SK-N-SH (cell line): Measurements from ENCODE around the gene IPPK. TPM values are rescaled to one million over a fixed set of nuclear protein-coding genes. Genes with fewer than 3 reads are reported as not detected.

Experiments used
- CTCF ChIA-PET: fragments of 300-600, 350-600 bp; formaldehyde crosslinking; extraction: SDS; loops from one replicate; lab custom pipeline; 2021; lab: Yijun Ruan, JAX
- POLR2A ChIA-PET: fragments of 350-600 bp; sonication (Branson Sonifier 250); formaldehyde crosslinking; extraction: SDS; loops from one replicate; lab custom pipeline; 2020; ENCODE audit warnings: antibody characterized with exemption, inconsistent platforms; lab: Yijun Ruan, JAX
- DNase-seq: peaks from one replicate; pipeline ENCODE4 v3.0.0; 2012
- H2AFZ ChIP-seq: fragments of 200-600 bp; sonication (generic); 2 replicates; pipeline ENCODE4 v1.8.1; 2016; ENCODE audit warnings: antibody characterized with exemption, mild to moderate bottlenecking, low read depth
- H3F3A ChIP-seq: fragments of 200-600 bp; sonication (generic); replicated peaks from 2 replicates; pipeline ENCODE3; 2016; ENCODE audit warnings: antibody characterized with exemption, mild to moderate bottlenecking; ENCODE audit not compliant: insufficient read depth
- H3K27ac ChIP-seq, 2 experiments: fragments of 200-500 bp in 1 of 2; fragments of 200-600 bp in 1 of 2; sonication (Bioruptor generic) in 1 of 2; sonication (generic), shearing (Covaris generic) in 1 of 2; 2 replicates each; pipeline versions ENCODE4 v1.5.1 to v1.6.1; 2014 to 2016; ENCODE audit warnings: low read depth in 2 of 2, inconsistent platforms in 1 of 2, low read length in 1 of 2, mild to moderate bottlenecking in 1 of 2, mixed read lengths in 1 of 2
- H3K27me3 ChIP-seq: fragments of 200-600 bp; sonication (generic), shearing (Covaris generic); 2 replicates; pipeline ENCODE4 v1.6.1; 2016; ENCODE audit warnings: mixed run types; ENCODE audit not compliant: insufficient read depth
- H3K36me3 ChIP-seq, 2 experiments: fragments of 200-500 bp in 1 of 2; fragments of 200-600 bp in 1 of 2; sonication (Bioruptor generic) in 1 of 2; sonication (generic) in 1 of 2; replicated peaks in 1 of 2; 2 replicates each; pipeline versions ENCODE3 to v1.5.1; 2014 to 2016; ENCODE audit warnings: low read length in 1 of 2, mild to moderate bottlenecking in 1 of 2; ENCODE audit not compliant: insufficient read depth in 2 of 2, control insufficient read depth in 1 of 2
- H3K4me1 ChIP-seq, 2 experiments: fragments of 200-500 bp in 1 of 2; fragments of 200-600 bp in 1 of 2; sonication (Bioruptor generic) in 1 of 2; sonication (generic), shearing (Covaris generic) in 1 of 2; 2 replicates each; pipeline versions ENCODE4 v1.5.1 to v1.6.1; 2014 to 2016; ENCODE audit warnings: low read depth in 1 of 2, low read length in 1 of 2, mixed run types in 1 of 2; ENCODE audit not compliant: insufficient read depth in 2 of 2, control insufficient read depth in 1 of 2
- H3K4me2 ChIP-seq: fragments of 200-600 bp; sonication (generic), shearing (Covaris generic); 2 replicates; pipeline ENCODE4 v1.6.1; 2017; ENCODE audit warnings: mixed run types
- H3K4me3 ChIP-seq, 2 experiments: fragments of 200-500 bp in 1 of 2; fragments of 200-600 bp in 1 of 2; sonication (Bioruptor generic) in 1 of 2; sonication (generic), shearing (Covaris generic) in 1 of 2; 2 replicates each; pipeline versions ENCODE4 v1.5.1 to v1.8.1; 2014 to 2016; ENCODE audit warnings: low read depth in 2 of 2, inconsistent platforms in 1 of 2, low read length in 1 of 2, mild to moderate bottlenecking in 1 of 2, mixed read lengths in 1 of 2, moderate library complexity in 1 of 2
- H3K79me2 ChIP-seq: fragments of 200-600 bp; sonication (generic); 2 replicates; pipeline ENCODE4 v1.8.1; 2017; ENCODE audit warnings: mild to moderate bottlenecking; ENCODE audit not compliant: insufficient read depth
- H3K9ac ChIP-seq: fragments of 200-600 bp; sonication (generic); 2 replicates; pipeline ENCODE4 v1.6.1; 2017; ENCODE audit warnings: mixed run types
- H3K9me2 ChIP-seq: fragments of 200-600 bp; sonication (generic); 2 replicates; pipeline ENCODE4 v1.6.1; 2017; ENCODE audit warnings: mixed run types
- H3K9me3 ChIP-seq: fragments of 200-600 bp; sonication (generic); 2 replicates; pipeline ENCODE4 v1.6.1; 2017; ENCODE audit warnings: mixed run types, mild to moderate bottlenecking, moderate library complexity
- H4K20me1 ChIP-seq: fragments of 200-600 bp; sonication (generic); 2 replicates; pipeline ENCODE4 v1.6.1; 2017; ENCODE audit warnings: mild to moderate bottlenecking, mixed run types; ENCODE audit not compliant: insufficient read depth
- ELF1 ChIP-seq: IDR thresholded peaks from 2 replicates; pipeline ENCODE4 v1.4.0; 2012
- EP300 ChIP-seq, 2 experiments: IDR thresholded peaks; 2 replicates each; pipeline versions ENCODE4 v1.4.0 to v1.6.1; 2012; ENCODE audit warnings: borderline replicate concordance in 1 of 2, low read depth in 1 of 2, low read length in 1 of 2
- FOXJ3 ChIP-seq: sonication (generic); formaldehyde crosslinking; IDR thresholded peaks from 2 replicates; pipeline ENCODE4 v1.5.1; 2020; ENCODE audit warnings: mild to moderate bottlenecking, missing genetic modification reagents
- GATA2 ChIP-seq: sonication (generic); formaldehyde crosslinking; IDR thresholded peaks from 2 replicates; pipeline ENCODE4 v1.5.0; 2020; ENCODE audit warnings: mild to moderate bottlenecking, missing genetic modification reagents
- MEF2A ChIP-seq: IDR thresholded peaks from 2 replicates; pipeline ENCODE4 v1.4.0; 2012; ENCODE audit warnings: low read depth, borderline replicate concordance
- MXI1 ChIP-seq: IDR thresholded peaks from 2 replicates; pipeline ENCODE4 v1.6.1; 2012; ENCODE audit warnings: mild to moderate bottlenecking, low read depth, low read length, improper control_type of control experiment
- NFIC ChIP-seq: IDR thresholded peaks from 2 replicates; pipeline ENCODE4 v1.4.0; 2012; ENCODE audit warnings: borderline replicate concordance
- NRF1 ChIP-seq: IDR thresholded peaks from 2 replicates; pipeline ENCODE4 v1.6.1; 2012; ENCODE audit warnings: low read depth, mild to moderate bottlenecking, low read length
- RAD21 ChIP-seq: IDR thresholded peaks from 2 replicates; pipeline ENCODE4 v1.6.1; 2012; ENCODE audit warnings: mild to moderate bottlenecking, low read length
- RCOR1 ChIP-seq: fragments of 150-350 bp; IDR thresholded peaks from 2 replicates; pipeline ENCODE4 v1.6.1; 2017; ENCODE audit warnings: antibody characterized with exemption, low read length
- REST ChIP-seq: IDR thresholded peaks from 2 replicates; pipeline ENCODE4 v1.6.1; 2012; ENCODE audit warnings: mild to moderate bottlenecking, low read depth, low read length, moderate library complexity
- RXRA ChIP-seq: IDR thresholded peaks from 2 replicates; pipeline ENCODE4 v1.4.0; 2012; ENCODE audit warnings: low read depth, mild to moderate bottlenecking, borderline replicate concordance
- SIN3A ChIP-seq: IDR thresholded peaks from 2 replicates; pipeline ENCODE4 v1.6.1; 2012; ENCODE audit warnings: low read depth, mild to moderate bottlenecking, low read length, moderate library complexity, borderline replicate concordance
- USF1 ChIP-seq: IDR thresholded peaks from 2 replicates; pipeline ENCODE4 v1.4.0; 2012; ENCODE audit warnings: low read depth, borderline replicate concordance
- USF2 ChIP-seq: fragments of 150-350 bp; IDR thresholded peaks from 2 replicates; pipeline ENCODE4 v1.6.1; 2017; ENCODE audit warnings: antibody characterized with exemption, low read length, low read depth, borderline replicate concordance
- YY1 ChIP-seq: IDR thresholded peaks from 2 replicates; pipeline ENCODE4 v1.4.0; 2012; ENCODE audit warnings: low read depth, mild to moderate bottlenecking
- WGBS: methylation state at CpG from one replicate; pipeline ENCODE4 v1.1.6; 2017; ENCODE audit warnings: low lambda C conversion rate; 5-methylcytosine and 5-hydroxymethylcytosine counted together
- polyA plus RNA-seq, 3 experiments: library from polyadenylated mRNA; depleted of rRNA; stranded (reverse); fragments of >200 nt; gene quantifications; 2 replicates each; pipeline ENCODE4 v1.2.3, GENCODE V29; 2012
- TF ChIP-seq, protein P1 (sequence below): fragments of 200-600 bp; sonication (generic); IDR thresholded peaks from 2 replicates; pipeline ENCODE4 v1.6.1; 2017; ENCODE audit warnings: antibody characterized with exemption, mild to moderate bottlenecking, moderate library complexity
- TF ChIP-seq, protein P2 (sequence below): IDR thresholded peaks from 2 replicates; pipeline ENCODE4 v1.4.0; 2012; ENCODE audit warnings: low read depth, borderline replicate concordance
- TF ChIP-seq, protein P3 (sequence below): IDR thresholded peaks from 2 replicates; pipeline ENCODE4; 2012

The IPPK gene
- polyA plus RNA-seq, 1 of the 3 experiments (the other 2 are of a cell fraction): 16.5 TPM

DNA sequence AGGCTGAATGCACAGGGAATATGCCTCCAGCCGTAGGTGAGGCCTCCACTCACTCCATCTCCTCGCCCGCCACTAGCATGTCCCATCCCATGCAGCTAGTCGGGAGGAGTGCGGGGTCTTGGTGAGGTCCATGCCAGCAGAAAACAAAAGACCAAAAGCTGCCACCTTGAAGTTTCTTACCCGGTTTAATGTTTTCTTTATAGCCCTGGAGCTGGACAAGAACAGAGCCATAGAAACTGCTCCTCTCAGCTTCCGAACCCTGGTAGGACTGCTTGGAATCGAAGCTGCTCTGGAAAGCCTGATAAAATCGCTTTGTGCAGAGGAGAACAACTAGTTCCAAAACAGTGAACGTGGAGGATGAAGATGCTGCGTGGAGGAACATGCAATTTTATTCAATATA, 57.1 kb downstream of the IPPK start (continued):
- no peak for TF ChIP-seq EP300 (IDR thresholded peaks at IDR 0.05; ENCODE audit: borderline replicate concordance in 1 of 2, low read depth in 1 of 2, low read length in 1 of 2)
- no peak for TF ChIP-seq GATA2
- TF ChIP-seq, all 33 proteins: peak for 0

DNA sequence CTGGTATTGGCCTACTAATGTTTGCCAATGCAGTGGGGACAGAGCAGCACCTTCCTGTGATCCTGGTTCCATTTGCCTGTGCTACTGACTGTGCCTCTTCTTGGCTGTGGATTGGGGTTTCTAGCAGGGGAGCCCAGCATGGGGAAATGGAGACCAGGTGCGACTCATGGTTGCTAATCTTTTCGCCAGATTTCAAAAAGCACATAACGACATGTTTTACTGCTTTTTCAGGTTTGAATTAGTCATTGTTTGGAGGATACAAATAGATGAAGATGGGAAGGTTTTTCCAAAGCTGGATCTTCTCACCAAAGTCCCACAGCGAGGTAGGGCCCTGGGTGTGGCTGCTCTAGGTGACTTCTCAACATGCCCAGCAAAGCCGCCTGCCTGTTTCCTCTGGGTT, 57.6 kb downstream of the IPPK start:
- Histone ChIP-seq H3K4me2 (no peak overlapping the region), H3K79me2 (no peaks in the 10 kb centered on the region), H3K27me3 (no peaks in the 10 kb centered on the region), H3F3A (no peaks in the 10 kb centered on the region), H2AFZ (no peak overlapping the region), H3K36me3 (peaks cover 3 to 58% of the 10 kb centered on the region in 2 experiments), H3K4me3 (no peak overlapping the region), H3K9me3 (no peaks in the 10 kb centered on the region), H3K4me1 (peaks cover 2 to 22% of the 10 kb centered on the region in 2 experiments), H3K9ac (no peak overlapping the region), H3K9me2 (no peaks in the 10 kb centered on the region), H4K20me1 (no peaks in the 10 kb centered on the region), H3K27ac (no peak overlapping the region)
- no peak for DNase-seq
- ChIA-PET POLR2A (no interaction called here), CTCF (interaction anchor here (1.7 kb wide), 1 partner anchor 21 kb away, joined by 4 read pairs; no protein-coding TSS in a partner anchor)
- no peak for TF ChIP-seq MXI1
- TF ChIP-seq NFIC: no peak
- TF ChIP-seq USF1: no peak
- no peak for TF ChIP-seq NRF1
- TF ChIP-seq, protein P1, sequence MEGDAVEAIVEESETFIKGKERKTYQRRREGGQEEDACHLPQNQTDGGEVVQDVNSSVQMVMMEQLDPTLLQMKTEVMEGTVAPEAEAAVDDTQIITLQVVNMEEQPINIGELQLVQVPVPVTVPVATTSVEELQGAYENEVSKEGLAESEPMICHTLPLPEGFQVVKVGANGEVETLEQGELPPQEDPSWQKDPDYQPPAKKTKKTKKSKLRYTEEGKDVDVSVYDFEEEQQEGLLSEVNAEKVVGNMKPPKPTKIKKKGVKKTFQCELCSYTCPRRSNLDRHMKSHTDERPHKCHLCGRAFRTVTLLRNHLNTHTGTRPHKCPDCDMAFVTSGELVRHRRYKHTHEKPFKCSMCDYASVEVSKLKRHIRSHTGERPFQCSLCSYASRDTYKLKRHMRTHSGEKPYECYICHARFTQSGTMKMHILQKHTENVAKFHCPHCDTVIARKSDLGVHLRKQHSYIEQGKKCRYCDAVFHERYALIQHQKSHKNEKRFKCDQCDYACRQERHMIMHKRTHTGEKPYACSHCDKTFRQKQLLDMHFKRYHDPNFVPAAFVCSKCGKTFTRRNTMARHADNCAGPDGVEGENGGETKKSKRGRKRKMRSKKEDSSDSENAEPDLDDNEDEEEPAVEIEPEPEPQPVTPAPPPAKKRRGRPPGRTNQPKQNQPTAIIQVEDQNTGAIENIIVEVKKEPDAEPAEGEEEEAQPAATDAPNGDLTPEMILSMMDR: no peak
- TF ChIP-seq SIN3A: no peak
- no peak for TF ChIP-seq YY1
- TF ChIP-seq REST: no peak
- TF ChIP-seq, protein P2, sequence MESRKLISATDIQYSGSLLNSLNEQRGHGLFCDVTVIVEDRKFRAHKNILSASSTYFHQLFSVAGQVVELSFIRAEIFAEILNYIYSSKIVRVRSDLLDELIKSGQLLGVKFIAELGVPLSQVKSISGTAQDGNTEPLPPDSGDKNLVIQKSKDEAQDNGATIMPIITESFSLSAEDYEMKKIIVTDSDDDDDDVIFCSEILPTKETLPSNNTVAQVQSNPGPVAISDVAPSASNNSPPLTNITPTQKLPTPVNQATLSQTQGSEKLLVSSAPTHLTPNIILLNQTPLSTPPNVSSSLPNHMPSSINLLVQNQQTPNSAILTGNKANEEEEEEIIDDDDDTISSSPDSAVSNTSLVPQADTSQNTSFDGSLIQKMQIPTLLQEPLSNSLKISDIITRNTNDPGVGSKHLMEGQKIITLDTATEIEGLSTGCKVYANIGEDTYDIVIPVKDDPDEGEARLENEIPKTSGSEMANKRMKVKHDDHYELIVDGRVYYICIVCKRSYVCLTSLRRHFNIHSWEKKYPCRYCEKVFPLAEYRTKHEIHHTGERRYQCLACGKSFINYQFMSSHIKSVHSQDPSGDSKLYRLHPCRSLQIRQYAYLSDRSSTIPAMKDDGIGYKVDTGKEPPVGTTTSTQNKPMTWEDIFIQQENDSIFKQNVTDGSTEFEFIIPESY: no peak
- no peak for TF ChIP-seq RXRA
- TF ChIP-seq, protein P3, sequence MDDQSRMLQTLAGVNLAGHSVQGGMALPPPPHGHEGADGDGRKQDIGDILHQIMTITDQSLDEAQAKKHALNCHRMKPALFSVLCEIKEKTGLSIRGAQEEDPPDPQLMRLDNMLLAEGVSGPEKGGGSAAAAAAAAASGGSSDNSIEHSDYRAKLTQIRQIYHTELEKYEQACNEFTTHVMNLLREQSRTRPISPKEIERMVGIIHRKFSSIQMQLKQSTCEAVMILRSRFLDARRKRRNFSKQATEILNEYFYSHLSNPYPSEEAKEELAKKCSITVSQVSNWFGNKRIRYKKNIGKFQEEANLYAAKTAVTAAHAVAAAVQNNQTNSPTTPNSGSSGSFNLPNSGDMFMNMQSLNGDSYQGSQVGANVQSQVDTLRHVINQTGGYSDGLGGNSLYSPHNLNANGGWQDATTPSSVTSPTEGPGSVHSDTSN: no peak
- TF ChIP-seq RAD21: no peak
- no peak for TF ChIP-seq ELF1
- no peak for TF ChIP-seq EP300 (IDR thresholded peaks at IDR 0.05; ENCODE audit: borderline replicate concordance in 1 of 2, low read depth in 1 of 2, low read length in 1 of 2)
- TF ChIP-seq USF2: no peak
- TF ChIP-seq FOXJ3 (CRISPR knock-in tag): no peak
- TF ChIP-seq RCOR1: no peak
- no peak for TF ChIP-seq MEF2A
- WGBS: 94% methylated on average over 5 of the region's 5 CpGs
